Dermis blood vessel endothelial cell (primary cell): ENCODE measurements around the gene C15orf62. TPM values are rescaled to one million over a fixed set of nuclear protein-coding genes. Genes with fewer than 3 reads are reported as not detected.

Source experiments
- DNase-seq: peaks from one replicate; pipeline ENCODE4 v3.0.0; 2010
- total RNA-seq: library from RNA; depleted of rRNA; stranded (reverse); fragments of >200 nt; gene quantifications from 2 replicates; pipeline ENCODE4 v1.2.3, GENCODE V29; 2014

C15orf62 gene
- total RNA-seq, 1 donor from 2014 or later, result 1.0 TPM

- DNase-seq, result no peak
Measured at GRCh38 chr15:40821195-40821594, 51.4 kb downstream of the C15orf62 start.

Other genes with a start within 250 kb of the C15orf62 start
- 20.3 and 25.7 TPM in 2 replicates for gene CCDC32, start 204.9 kb upstream of the C15orf62 start, total RNA-seq
- gene RPUSD2, start 200.7 kb upstream of the C15orf62 start, total RNA-seq, result 14.0 and 14.8 TPM in 2 replicates
- gene KNL1, start 175.7 kb upstream of the C15orf62 start, total RNA-seq, result 7.5 and 37.5 TPM in 2 replicates
- gene RAD51, start 74.8 kb upstream of the C15orf62 start, total RNA-seq, result 4.8 and 10.7 TPM in 2 replicates
- gene RMDN3, start 14.7 kb upstream of the C15orf62 start, total RNA-seq, result 31.0 and 46.1 TPM in 2 replicates
- gene GCHFR, start 5.9 kb upstream of the C15orf62 start, total RNA-seq, result 29.5 and 30.6 TPM in 2 replicates
- 32.3 and 47.5 TPM in 2 replicates for gene ZFYVE19, start 37.1 kb downstream of the C15orf62 start, total RNA-seq
- gene DNAJC17, start 37.5 kb downstream of the C15orf62 start, total RNA-seq, result 21.6 and 61.4 TPM in 2 replicates
- gene PPP1R14D, start 58.7 kb downstream of the C15orf62 start, total RNA-seq, result not detected in 2 replicates
- 1.2 and 3.7 TPM in 2 replicates for gene SPINT1, start 74.1 kb downstream of the C15orf62 start, total RNA-seq
- gene RHOV, start 104.3 kb downstream of the C15orf62 start, total RNA-seq, result 0.17 TPM in 1 of 2 replicates, not detected in the other
- gene VPS18, start 124.5 kb downstream of the C15orf62 start, total RNA-seq, result 64.1 and 67.2 TPM in 2 replicates
- 128 and 158 TPM in 2 replicates for gene DLL4, start 159.4 kb downstream of the C15orf62 start, total RNA-seq
- gene CHAC1, start 183.5 kb downstream of the C15orf62 start, total RNA-seq, result 2.2 and 2.9 TPM in 2 replicates